Testis (tissue), 2 donors: ENCODE measurements around the gene TRIM41.

Source experiments
- POLR2A ChIP-seq: fragments of 450-650 bp; IDR thresholded peaks from one replicate; pipeline ENCODE4 v1.6.1; 2017; ENCODE audit warnings: antibody characterized with exemption, mild to moderate bottlenecking, moderate library complexity
- TF ChIP-seq, protein P1 (sequence below), 3 experiments: fragments of 450-650 bp in 2 of 3; fragments of 200-600 bp in 1 of 3; sonication (generic) in 1 of 3; IDR thresholded peaks; one replicate each; pipeline ENCODE4 v1.5.1; 2016 to 2019; ENCODE audit warnings: antibody characterized with exemption in 3 of 3, mild to moderate bottlenecking in 2 of 3, moderate library complexity in 1 of 3

- no peak for TF ChIP-seq POLR2A
- TF ChIP-seq, protein P1, sequence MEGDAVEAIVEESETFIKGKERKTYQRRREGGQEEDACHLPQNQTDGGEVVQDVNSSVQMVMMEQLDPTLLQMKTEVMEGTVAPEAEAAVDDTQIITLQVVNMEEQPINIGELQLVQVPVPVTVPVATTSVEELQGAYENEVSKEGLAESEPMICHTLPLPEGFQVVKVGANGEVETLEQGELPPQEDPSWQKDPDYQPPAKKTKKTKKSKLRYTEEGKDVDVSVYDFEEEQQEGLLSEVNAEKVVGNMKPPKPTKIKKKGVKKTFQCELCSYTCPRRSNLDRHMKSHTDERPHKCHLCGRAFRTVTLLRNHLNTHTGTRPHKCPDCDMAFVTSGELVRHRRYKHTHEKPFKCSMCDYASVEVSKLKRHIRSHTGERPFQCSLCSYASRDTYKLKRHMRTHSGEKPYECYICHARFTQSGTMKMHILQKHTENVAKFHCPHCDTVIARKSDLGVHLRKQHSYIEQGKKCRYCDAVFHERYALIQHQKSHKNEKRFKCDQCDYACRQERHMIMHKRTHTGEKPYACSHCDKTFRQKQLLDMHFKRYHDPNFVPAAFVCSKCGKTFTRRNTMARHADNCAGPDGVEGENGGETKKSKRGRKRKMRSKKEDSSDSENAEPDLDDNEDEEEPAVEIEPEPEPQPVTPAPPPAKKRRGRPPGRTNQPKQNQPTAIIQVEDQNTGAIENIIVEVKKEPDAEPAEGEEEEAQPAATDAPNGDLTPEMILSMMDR (IDR thresholded peaks at IDR 0.05), result no peak
These were observed 24.9 kb upstream of the TRIM41 start for GRCh38 chr5:181198106-181198685.
